Sigmoid colon (tissue), 7 donors: Measurements from ENCODE around the gene LDB2. TPM values are rescaled to one million over a fixed set of nuclear protein-coding genes. Genes with fewer than 3 reads are reported as not detected.

ENCODE experiments used
- DNase-seq: peaks from one replicate; pipeline ENCODE4 v3.0.0-alpha.2; 2019
- H3K27ac ChIP-seq, 4 donors: fragments of 200-600 bp; sonication (generic); one replicate each; pipeline ENCODE4 v1.5.1; 2016 to 2019; ENCODE audit warnings: mild to moderate bottlenecking in 1 of 4
- H3K27me3 ChIP-seq, 3 donors: fragments of 200-600 bp; sonication (generic); one replicate each; pipeline ENCODE4 v1.5.1; 2019; ENCODE audit warnings: mild to moderate bottlenecking in 1 of 3
- H3K36me3 ChIP-seq, 4 donors: fragments of 200-600 bp; sonication (generic); one replicate each; pipeline ENCODE4 v1.5.1; 2016 to 2019
- H3K4me1 ChIP-seq, 4 donors: fragments of 200-600 bp; sonication (generic); one replicate each; pipeline ENCODE4 v1.5.1; 2017 to 2019
- H3K4me3 ChIP-seq, 4 donors: fragments of 200-600 bp; sonication (generic); one replicate each; pipeline ENCODE4 v1.5.1; 2017 to 2019; ENCODE audit warnings: mild to moderate bottlenecking in 2 of 4, moderate library complexity in 1 of 4
- H3K9me3 ChIP-seq, 4 donors: fragments of 200-600 bp in 3 of 4; sonication (generic) in 3 of 4; one replicate each; pipeline versions ENCODE4 v1.5.1 to v1.6.1; 2013 to 2019
- CTCF ChIP-seq, 4 experiments: fragments of 450-650 bp in 3 of 4; fragments of 200-600 bp in 1 of 4; IDR thresholded peaks; one replicate each; pipeline ENCODE4 v1.5.1; 2016 to 2019; ENCODE audit warnings: antibody characterized with exemption in 4 of 4, mild to moderate bottlenecking in 3 of 4, moderate library complexity in 2 of 4
- EP300 ChIP-seq, 4 donors: sonication (generic); formaldehyde crosslinking; IDR thresholded peaks; one replicate each; pipeline ENCODE4 v1.6.1; 2017; ENCODE audit warnings: antibody characterized with exemption in 4 of 4
- POLR2A ChIP-seq, 2 donors: fragments of 450-650 bp; IDR thresholded peaks; one replicate each; pipeline ENCODE4 v1.6.1; 2016; ENCODE audit warnings: antibody characterized with exemption in 2 of 2, mild to moderate bottlenecking in 2 of 2, moderate library complexity in 2 of 2
- POLR2AphosphoS5 ChIP-seq, 4 donors: sonication (generic); formaldehyde crosslinking; IDR thresholded peaks; one replicate each; pipeline ENCODE4 v1.6.1; 2017; ENCODE audit warnings: antibody characterized with exemption in 4 of 4
- WGBS, 2 donors: extraction: QIAGEN DNeasy Blood & Tissue Kit; methylation state at CpG; one replicate each; pipeline ENCODE4 v1.1.7; 2013; 5-methylcytosine and 5-hydroxymethylcytosine counted together
- intact Hi-C: fragments of 100-400 bp; cut with DNase I; formaldehyde crosslinking; loops from one replicate; pipeline ENCODE4 v1.15.1; 2023
- polyA plus RNA-seq, 3 donors: library from polyadenylated mRNA; stranded (reverse); fragments of 200-250 nt; gene quantifications; one replicate each; pipeline ENCODE4 v1.2.3, GENCODE V29; 2013
- total RNA-seq, 4 donors: library from RNA; depleted of rRNA; stranded (reverse); fragments of >200 nt; gene quantifications; one replicate each; pipeline ENCODE4 v1.1.0, GENCODE V29; 2016
- donor health status: healthy with polysubstance abuse.
- donor health status: Bipolar disorder and iron deficiency.
- donor health status: healthy.

Gene LDB2
- total and polyA plus RNA-seq, 7 donors, result 2.1 to 28.5 (median 18.3) TPM

GRCh38 chr4:16779028-16779675, 119.3 kb downstream of the LDB2 start:
- intact Hi-C loops, result no loop called here
- no peaks in the 10 kb centered on the region for H3K4me1 ChIP-seq
- no peak overlapping the region for H3K27ac ChIP-seq
- no peaks in the 10 kb centered on the region for H3K27me3 ChIP-seq
- no peak for DNase-seq
- H3K36me3 ChIP-seq, result no peaks in the 10 kb centered on the region
- H3K9me3 ChIP-seq, result no peaks in the 10 kb centered on the region
- H3K4me3 ChIP-seq, result no peak overlapping the region
- WGBS, 2 donors, result 79 to 84% methylated on average over 10 of the region's 10 CpGs
- TF ChIP-seq EP300 (IDR thresholded peaks at IDR 0.05) (no peak), POLR2AphosphoS5 (IDR thresholded peaks at IDR 0.05) (no peak), CTCF (IDR thresholded peaks at IDR 0.05) (no peak), POLR2A (IDR thresholded peaks at IDR 0.05) (no peak)

- no peak for DNase-seq
- intact Hi-C loops, result no loop called here
- Histone ChIP-seq H3K4me1 (peaks cover 0 to under 1% (median 0%) of the 10 kb centered on the region in 4 donors), H3K4me3 (no peak overlapping the region), H3K27ac (no peak overlapping the region), H3K9me3 (no peaks in the 10 kb centered on the region), H3K36me3 (no peaks in the 10 kb centered on the region), H3K27me3 (no peaks in the 10 kb centered on the region)
- TF ChIP-seq CTCF (IDR thresholded peaks at IDR 0.05) (no peak), EP300 (IDR thresholded peaks at IDR 0.05) (no peak), POLR2A (IDR thresholded peaks at IDR 0.05) (no peak), POLR2AphosphoS5 (IDR thresholded peaks at IDR 0.05) (no peak)
- WGBS, 2 donors, result 66 to 79% methylated on average over 3 of the region's 3 CpGs
These were observed 120.7 kb downstream of the LDB2 start for GRCh38 chr4:16777726-16778125.

GRCh38 chr4:16775411-16776154, 122.9 kb downstream of the LDB2 start:
- H3K4me1 ChIP-seq, result peaks cover 0 to 5% (median 3%) of the 10 kb centered on the region in 4 donors
- H3K27me3 ChIP-seq, result no peaks in the 10 kb centered on the region
- H3K4me3 ChIP-seq, result no peak overlapping the region
- DNase-seq, result no peak
- WGBS, 2 donors, result 89 to 92% methylated on average over 5 of the region's 5 CpGs
- intact Hi-C loops, result no loop called here
- TF ChIP-seq EP300 (IDR thresholded peaks at IDR 0.05) (no peak), POLR2A (IDR thresholded peaks at IDR 0.05) (no peak), CTCF (IDR thresholded peaks at IDR 0.05) (no peak)
- no peaks in the 10 kb centered on the region for H3K9me3 ChIP-seq
- H3K27ac ChIP-seq, result no peak overlapping the region
- no peaks in the 10 kb centered on the region for H3K36me3 ChIP-seq

GRCh38 chr4:16772366-16772850, 126.0 kb downstream of the LDB2 start:
- Histone ChIP-seq H3K36me3 (no peaks in the 10 kb centered on the region), H3K27ac (peak overlapping the region in 1 of 4 donors; percentile 18), H3K4me3 (no peak overlapping the region), H3K27me3 (no peaks in the 10 kb centered on the region), H3K4me1 (peaks cover 0 to 5% (median 3%) of the 10 kb centered on the region in 4 donors), H3K9me3 (no peaks in the 10 kb centered on the region)
- no peak for TF ChIP-seq EP300 (IDR thresholded peaks at IDR 0.05)
- TF ChIP-seq CTCF (IDR thresholded peaks at IDR 0.05), result no peak
- no peak for TF ChIP-seq POLR2AphosphoS5 (IDR thresholded peaks at IDR 0.05)
- TF ChIP-seq POLR2A (IDR thresholded peaks at IDR 0.05), result no peak
- DNase-seq, result no peak
- WGBS, 2 donors, result 64 to 73% methylated on average over 2 of the region's 2 CpGs
- intact Hi-C loops, result no loop called here
